Loucy (cell line): Measurements from ENCODE around the gene C1QTNF4.

Experiments used
- H2AFZ ChIP-seq: fragments of 200-600 bp; sonication (generic); 2 replicates; pipeline ENCODE4 v1.6.0; 2016; ENCODE audit warnings: antibody characterized with exemption, mild to moderate bottlenecking, low read length, moderate library complexity
- H3F3A ChIP-seq: fragments of 200-600 bp; 2 replicates; pipeline ENCODE4 v1.6.0; 2016; ENCODE audit warnings: antibody characterized with exemption, low read depth, mild to moderate bottlenecking
- H3K27me3 ChIP-seq: fragments of 200-600 bp; sonication (generic); 2 replicates; pipeline ENCODE4 v1.6.1; 2014; ENCODE audit warnings: low read length, mild to moderate bottlenecking; ENCODE audit not compliant: insufficient read depth, poor library complexity, severe bottlenecking
- H3K36me3 ChIP-seq: fragments of 200-600 bp; sonication (generic); 2 replicates; pipeline ENCODE4 v1.6.1; 2016; ENCODE audit warnings: low read length; ENCODE audit not compliant: insufficient read depth
- H3K4me1 ChIP-seq: fragments of 200-600 bp; sonication (generic); 2 replicates; pipeline ENCODE4 v1.5.1; 2014; ENCODE audit warnings: low read length, mild to moderate bottlenecking; ENCODE audit not compliant: insufficient read depth, poor library complexity, severe bottlenecking
- H3K4me2 ChIP-seq: fragments of 200-600 bp; sonication (generic); 2 replicates; pipeline ENCODE4 v1.6.0; 2014; ENCODE audit warnings: antibody characterized with exemption, low read length, low read depth, mild to moderate bottlenecking; ENCODE audit not compliant: poor library complexity, severe bottlenecking
- H3K4me3 ChIP-seq: fragments of 200-600 bp; sonication (generic); 2 replicates; pipeline ENCODE4 v1.5.1; 2014; ENCODE audit warnings: low read length, mild to moderate bottlenecking, mixed read lengths; ENCODE audit not compliant: poor library complexity, severe bottlenecking
- H3K79me2 ChIP-seq: fragments of 200-600 bp; sonication (generic); 2 replicates; pipeline ENCODE4 v1.6.1; 2014; ENCODE audit warnings: low read length; ENCODE audit not compliant: insufficient read depth
- H3K9ac ChIP-seq: fragments of 200-600 bp; sonication (generic); 2 replicates; pipeline ENCODE4 v1.6.0; 2014; ENCODE audit warnings: mild to moderate bottlenecking, low read depth, low read length, moderate library complexity; ENCODE audit not compliant: poor library complexity, severe bottlenecking
- H3K9me2 ChIP-seq: fragments of 200-600 bp; sonication (generic); replicated peaks from 2 replicates; pipeline ENCODE4 v1.6.1; 2016; ENCODE audit warnings: low read depth, low read length, mixed read lengths
- H3K9me3 ChIP-seq: fragments of 200-600 bp; sonication (generic); 2 replicates; pipeline ENCODE4 v1.6.1; 2014; ENCODE audit warnings: mild to moderate bottlenecking, antibody characterized with exemption, low read length, low read depth; ENCODE audit not compliant: insufficient read depth
- H4K20me1 ChIP-seq: fragments of 200-600 bp; sonication (generic); 2 replicates; pipeline ENCODE4 v1.6.0; 2014; ENCODE audit warnings: antibody characterized with exemption, low read length, mild to moderate bottlenecking; ENCODE audit not compliant: insufficient read depth, poor library complexity, severe bottlenecking
- CTCF ChIP-seq: fragments of 200-600 bp; sonication (generic); conservative IDR thresholded peaks from 2 replicates; pipeline ENCODE4 v1.5.1; 2014; ENCODE audit warnings: mild to moderate bottlenecking, antibody characterized with exemption, low read length
- EZH2phosphoT487 ChIP-seq: fragments of 200-600 bp; IDR thresholded peaks from 2 replicates; pipeline ENCODE4 v1.6.1; 2018; ENCODE audit warnings: antibody characterized with exemption, mild to moderate bottlenecking, moderate library complexity, borderline replicate concordance

C1QTNF4 gene

GRCh38 chr11:47552566-47553405 is 41.4 kb downstream of the C1QTNF4 start, which contains the start of gene CELF1:
Gene CELF1 (minus strand): TSS chr11:47553132. CDS start chr11:47499523, 53,609 bp downstream.
- peaks cover 47% of the 10 kb centered on the region for H4K20me1 ChIP-seq
- peak within 1 kb of the TSS; percentile 99 for H2AFZ ChIP-seq
- H3K4me1 ChIP-seq = peaks cover 31% of the 10 kb centered on the region
- peak within 1 kb of the TSS; percentile 94 for H3K4me2 ChIP-seq
- no peaks in the 10 kb centered on the region for H3K9me3 ChIP-seq
- H3K36me3 ChIP-seq = no peaks in the 10 kb centered on the region
- no peaks in the 10 kb centered on the region for H3F3A ChIP-seq
- no peaks in the 10 kb centered on the region for H3K9me2 ChIP-seq
- peaks cover 55% of the 10 kb centered on the region for H3K79me2 ChIP-seq
- TF ChIP-seq EZH2phosphoT487 (no peak), CTCF (peak; percentile 72)
- H3K27me3 ChIP-seq = no peaks in the 10 kb centered on the region
- H3K4me3 ChIP-seq = peak within 1 kb of the TSS; percentile 99
- peak within 1 kb of the TSS; percentile 95 for H3K9ac ChIP-seq

GRCh38 chr11:47552056-47552565 is 42.1 kb downstream of the C1QTNF4 start:
- Histone ChIP-seq H3K9me3 (no peaks in the 10 kb centered on the region), H4K20me1 (peaks cover 53% of the 10 kb centered on the region), H3F3A (no peaks in the 10 kb centered on the region), H3K79me2 (peaks cover 62% of the 10 kb centered on the region), H2AFZ (peak overlapping the region; percentile 56; the same call in 1 of the 2 replicates), H3K36me3 (no peaks in the 10 kb centered on the region), H3K4me2 (peak overlapping the region; percentile 94), H3K4me3 (peak overlapping the region; percentile 99), H3K9me2 (no peaks in the 10 kb centered on the region), H3K9ac (peak overlapping the region; percentile 95), H3K27me3 (no peaks in the 10 kb centered on the region), H3K4me1 (peaks cover 35% of the 10 kb centered on the region)
- TF ChIP-seq EZH2phosphoT487 (no peak), CTCF (no peak)

GRCh38 chr11:47551086-47551485 is 43.1 kb downstream of the C1QTNF4 start:
- Histone ChIP-seq H3K4me1 (peaks cover 38% of the 10 kb centered on the region), H3F3A (no peaks in the 10 kb centered on the region), H3K27me3 (no peaks in the 10 kb centered on the region), H3K4me2 (peak overlapping the region; percentile 94), H3K9me2 (no peaks in the 10 kb centered on the region), H3K79me2 (peaks cover 72% of the 10 kb centered on the region), H3K36me3 (no peaks in the 10 kb centered on the region), H3K9ac (peak overlapping the region; percentile 95), H3K9me3 (no peaks in the 10 kb centered on the region), H4K20me1 (peaks cover 62% of the 10 kb centered on the region), H3K4me3 (peak overlapping the region; percentile 99), H2AFZ (no peak overlapping the region)
- TF ChIP-seq EZH2phosphoT487 = no peak
- TF ChIP-seq CTCF = peak; percentile 75
